DMS79 (cell line): ENCODE measurements around the gene SLC25A34.

Experiments used
- DNase-seq: peaks from one replicate; lab custom pipeline; 2025; lab: John Stamatoyannopoulos, UW

Gene SLC25A34

GRCh38 chr1:15733218-15733725, 2.8 kb upstream of the SLC25A34 start:
- no peak for DNase-seq

GRCh38 chr1:15733726-15734226, 2.3 kb upstream of the SLC25A34 start:
- no peak for DNase-seq

DNA sequence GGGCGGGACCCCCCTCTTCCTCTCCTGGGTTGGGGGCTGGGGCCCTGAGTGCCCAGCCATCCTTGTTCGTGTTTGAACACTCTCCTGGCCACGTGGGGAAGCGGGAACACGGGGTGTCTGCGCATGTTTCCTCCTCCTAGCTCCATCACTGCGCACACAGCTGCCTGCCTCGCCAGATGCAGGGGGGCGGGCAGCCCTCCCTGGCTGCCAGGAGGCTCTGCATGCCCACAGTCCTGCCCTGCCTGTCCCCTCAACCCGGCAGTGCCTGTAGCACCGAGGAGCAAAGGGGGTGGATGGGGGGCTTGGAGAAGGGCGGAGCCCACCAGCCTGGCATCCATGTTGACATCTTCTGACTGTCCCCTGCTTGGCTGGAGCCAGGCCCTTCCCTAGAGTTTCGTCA, 1.8 kb upstream of the SLC25A34 start:
- no peak for DNase-seq

GRCh38 chr1:15734901-15735300, 1.2 kb upstream of the SLC25A34 start:
- no peak for DNase-seq

GRCh38 chr1:15735304-15736037, 587 bp upstream of the SLC25A34 start:
- no peak for DNase-seq

DNA sequence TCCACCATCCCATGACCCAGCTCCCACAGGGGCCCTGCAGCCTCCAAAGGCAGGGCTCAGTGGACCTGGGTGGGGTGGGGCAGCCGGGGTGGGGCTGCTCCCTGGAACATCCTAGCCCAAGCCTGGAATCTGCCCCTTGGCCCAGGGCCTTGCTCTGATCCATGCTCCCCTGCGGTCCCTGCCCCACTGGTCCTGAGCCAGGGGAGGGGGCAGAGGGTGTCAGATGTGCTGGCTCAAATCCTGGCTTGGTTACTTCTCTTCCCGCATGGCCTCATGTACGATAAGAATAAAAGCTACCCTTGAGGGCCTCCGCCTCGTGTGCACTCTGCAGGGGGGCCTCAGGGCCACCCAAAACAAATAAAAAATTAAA, 819 bp downstream of the SLC25A34 start:
- no peak for DNase-seq

DNA sequence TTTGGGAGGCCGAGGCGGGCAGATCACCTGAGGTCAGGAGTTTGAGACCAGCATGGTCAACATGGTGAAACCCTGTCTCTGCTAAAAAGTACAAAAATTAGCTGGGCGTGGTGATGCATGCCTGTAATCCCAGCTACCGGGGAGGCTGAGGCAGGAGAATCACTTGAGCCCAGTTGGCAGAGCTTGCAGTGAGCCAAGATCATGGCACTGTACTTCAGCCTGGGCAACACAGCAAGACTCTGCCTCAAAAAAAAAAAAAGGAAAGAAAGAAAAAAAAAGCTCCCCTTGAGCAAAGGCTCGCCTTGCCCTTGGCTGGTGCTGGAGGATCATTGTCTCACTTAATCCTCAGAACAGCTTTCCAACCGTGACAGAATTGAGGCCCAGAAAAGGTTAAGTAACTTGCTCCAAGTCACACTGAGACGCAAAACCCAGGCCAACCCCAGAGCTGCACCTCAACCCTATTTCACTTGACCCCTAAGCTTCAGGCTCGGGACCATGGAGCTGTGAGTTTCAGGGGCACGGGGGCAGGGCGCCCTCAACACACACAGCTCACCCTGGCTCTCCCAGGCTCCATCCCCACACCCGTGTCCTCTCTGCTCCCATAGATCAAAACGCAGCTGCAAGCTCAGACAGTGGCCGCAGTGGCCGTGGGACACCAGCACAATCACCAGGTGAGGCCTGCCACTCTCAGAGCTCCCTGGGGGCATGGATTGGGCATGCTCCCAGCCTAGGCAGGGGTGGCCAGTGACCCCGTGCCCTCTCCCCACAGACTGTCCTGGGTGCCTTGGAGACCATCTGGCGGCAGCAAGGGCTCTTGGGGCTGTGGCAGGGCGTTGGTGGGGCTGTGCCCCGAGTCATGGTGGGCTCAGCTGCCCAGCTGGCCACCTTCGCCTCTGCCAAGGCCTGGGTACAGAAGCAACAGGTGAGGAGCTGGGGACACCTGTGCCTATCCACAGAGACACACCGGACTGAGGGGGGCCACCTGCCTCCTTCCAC, 1.6 kb downstream of the SLC25A34 start:
- no peak for DNase-seq

DNA sequence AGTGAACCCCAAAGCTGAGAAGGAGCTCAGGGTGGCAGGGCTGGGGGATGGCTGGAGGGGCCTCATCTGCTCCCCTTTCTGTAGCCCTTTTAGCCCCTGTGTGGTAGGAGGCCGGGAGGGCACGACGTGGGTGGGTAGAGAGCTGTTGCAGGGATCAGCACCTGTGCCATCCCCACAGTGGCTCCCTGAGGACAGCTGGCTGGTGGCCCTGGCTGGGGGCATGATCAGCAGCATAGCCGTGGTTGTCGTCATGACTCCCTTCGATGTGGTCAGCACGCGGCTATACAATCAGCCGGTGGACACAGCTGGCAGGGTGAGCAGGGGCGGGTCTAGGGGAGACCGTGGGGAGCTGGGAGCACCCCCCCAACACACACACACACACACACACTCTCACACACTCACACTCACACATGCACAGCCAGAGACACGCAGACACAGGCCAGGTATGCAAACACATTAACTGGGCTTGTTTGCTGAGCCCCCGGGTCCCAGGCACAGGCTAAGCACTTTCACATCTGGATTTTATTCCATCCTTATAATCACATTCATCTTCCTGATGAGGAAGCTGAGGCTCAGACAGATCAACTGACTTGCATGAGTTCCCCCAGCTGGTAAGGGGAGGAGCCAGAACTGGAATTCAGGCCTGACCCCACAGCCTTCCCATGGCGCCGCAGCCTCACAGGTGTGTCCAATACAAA, 2.5 kb downstream of the SLC25A34 start:
- no peak for DNase-seq

GRCh38 chr1:15739259-15739658, 3.2 kb downstream of the SLC25A34 start:
- DNase-seq = no peak

GRCh38 chr1:15739745-15740144, 3.7 kb downstream of the SLC25A34 start:
- DNase-seq = no peak

DNA sequence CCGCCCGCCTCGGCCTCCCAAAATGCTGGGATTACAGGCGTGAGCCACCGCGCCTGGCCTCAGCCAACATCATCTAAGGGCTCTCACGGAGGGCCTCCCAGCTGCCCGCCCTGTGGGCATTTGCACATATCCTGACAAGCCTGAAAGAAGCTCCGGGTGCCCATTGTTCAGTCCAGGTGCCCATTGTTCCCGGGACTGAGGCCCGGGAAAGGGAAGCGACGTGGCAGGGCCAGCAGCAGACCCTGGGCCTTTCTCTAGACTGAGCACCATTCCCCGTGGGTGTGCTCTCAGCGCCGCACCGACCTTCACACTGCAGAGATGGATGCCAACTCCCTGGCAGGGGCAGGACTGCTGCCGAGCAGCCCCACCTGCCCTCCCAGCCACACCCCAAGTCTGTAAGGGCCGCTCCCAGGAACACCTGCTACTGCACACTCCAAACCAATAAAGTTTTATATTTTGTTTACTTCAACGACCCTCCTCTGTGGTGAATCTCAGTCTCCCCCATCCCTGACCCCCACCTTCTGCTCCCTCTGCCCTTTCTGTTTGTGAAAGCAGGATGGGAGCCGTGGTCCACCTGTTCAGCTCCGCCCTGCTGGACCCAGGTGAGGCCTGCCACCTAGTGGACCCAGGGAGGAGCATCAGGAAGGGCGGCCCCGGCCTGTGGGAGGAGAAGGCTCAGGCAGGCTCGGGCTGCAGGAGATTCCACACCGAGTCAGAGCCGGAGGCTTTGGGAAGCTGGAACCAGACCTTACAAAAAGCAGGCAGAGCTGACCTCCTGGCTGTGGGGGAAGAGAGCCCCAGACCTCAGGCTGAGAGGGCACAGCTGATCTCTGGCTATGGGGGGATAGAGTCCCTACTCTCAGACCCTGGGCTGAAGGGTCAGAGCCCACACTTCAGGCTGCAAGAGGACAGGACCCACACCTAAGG, 5.1 kb downstream of the SLC25A34 start:
- DNase-seq = peak; percentile 87

DNA sequence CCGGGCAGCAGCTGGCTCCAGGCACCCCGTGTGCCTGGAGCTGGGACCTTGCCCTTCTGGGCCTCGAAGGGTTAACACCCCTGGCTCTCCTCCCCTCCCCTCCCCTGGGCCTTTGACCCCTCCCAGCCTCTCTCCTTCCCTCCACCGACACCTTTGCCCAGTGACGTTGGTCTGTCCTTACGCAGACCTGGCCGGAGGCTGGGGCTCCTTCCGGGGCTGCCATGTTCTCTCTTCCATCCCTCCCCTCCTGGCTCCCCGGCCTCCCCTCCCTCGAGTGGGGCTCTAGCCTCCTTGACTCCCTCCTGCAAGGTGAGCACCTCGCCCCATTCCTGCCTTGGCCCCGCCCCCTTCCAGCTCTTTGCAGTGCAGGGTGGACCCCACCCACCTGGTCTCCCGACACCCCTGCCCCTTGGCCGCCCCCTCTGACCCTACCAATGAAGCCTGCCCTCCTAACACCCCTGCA, 6.3 kb downstream of the SLC25A34 start, which contains the start of gene TMEM82:
TSS of gene TMEM82 (plus strand) at position 161 of the 463 bp plus-strand sequence. CDS start at position 222, 61 bp downstream.
- no peak for DNase-seq

GRCh38 chr1:15744122-15744679, 8.1 kb downstream of the SLC25A34 start:
- no peak for DNase-seq

GRCh38 chr1:15747378-15747777, 11.3 kb downstream of the SLC25A34 start:
- DNase-seq = no peak

GRCh38 chr1:15748264-15748663, 12.2 kb downstream of the SLC25A34 start:
- DNase-seq = no peak

DNA sequence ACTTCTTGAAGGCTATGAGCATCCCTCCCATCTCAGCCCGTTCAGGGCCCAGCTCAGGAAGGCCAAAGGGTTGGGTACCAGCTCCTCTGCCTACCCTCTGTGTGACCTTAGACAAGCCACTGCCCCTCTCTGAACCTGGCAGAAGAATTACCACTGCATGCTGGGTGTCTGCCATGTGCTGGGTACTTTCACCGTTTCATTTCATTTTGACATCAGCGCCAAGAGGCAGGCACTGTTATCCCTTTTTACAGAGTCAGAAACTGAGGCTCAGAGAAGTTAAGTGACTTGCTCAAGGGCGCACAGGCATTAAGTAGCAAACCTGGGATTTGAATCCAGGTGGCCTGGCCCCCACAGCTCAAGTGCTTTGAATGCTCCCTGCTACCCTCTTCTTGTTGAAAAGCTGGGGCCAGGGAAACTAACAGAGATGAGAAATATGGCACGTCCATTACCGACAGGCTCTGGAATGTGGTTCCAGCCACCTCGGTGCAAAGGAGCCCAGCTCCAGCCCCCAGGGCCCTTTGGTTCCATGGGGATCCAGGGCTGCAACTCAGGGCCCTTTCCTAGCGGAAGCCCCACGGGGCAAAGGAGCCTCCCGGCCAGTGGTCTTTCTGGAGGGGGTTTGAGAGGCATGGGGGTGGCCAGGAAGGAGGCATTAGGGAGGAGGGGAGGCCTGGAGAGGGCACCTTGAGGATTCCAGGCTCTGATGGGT, 12.8 kb downstream of the SLC25A34 start:
- no peak for DNase-seq

DNA sequence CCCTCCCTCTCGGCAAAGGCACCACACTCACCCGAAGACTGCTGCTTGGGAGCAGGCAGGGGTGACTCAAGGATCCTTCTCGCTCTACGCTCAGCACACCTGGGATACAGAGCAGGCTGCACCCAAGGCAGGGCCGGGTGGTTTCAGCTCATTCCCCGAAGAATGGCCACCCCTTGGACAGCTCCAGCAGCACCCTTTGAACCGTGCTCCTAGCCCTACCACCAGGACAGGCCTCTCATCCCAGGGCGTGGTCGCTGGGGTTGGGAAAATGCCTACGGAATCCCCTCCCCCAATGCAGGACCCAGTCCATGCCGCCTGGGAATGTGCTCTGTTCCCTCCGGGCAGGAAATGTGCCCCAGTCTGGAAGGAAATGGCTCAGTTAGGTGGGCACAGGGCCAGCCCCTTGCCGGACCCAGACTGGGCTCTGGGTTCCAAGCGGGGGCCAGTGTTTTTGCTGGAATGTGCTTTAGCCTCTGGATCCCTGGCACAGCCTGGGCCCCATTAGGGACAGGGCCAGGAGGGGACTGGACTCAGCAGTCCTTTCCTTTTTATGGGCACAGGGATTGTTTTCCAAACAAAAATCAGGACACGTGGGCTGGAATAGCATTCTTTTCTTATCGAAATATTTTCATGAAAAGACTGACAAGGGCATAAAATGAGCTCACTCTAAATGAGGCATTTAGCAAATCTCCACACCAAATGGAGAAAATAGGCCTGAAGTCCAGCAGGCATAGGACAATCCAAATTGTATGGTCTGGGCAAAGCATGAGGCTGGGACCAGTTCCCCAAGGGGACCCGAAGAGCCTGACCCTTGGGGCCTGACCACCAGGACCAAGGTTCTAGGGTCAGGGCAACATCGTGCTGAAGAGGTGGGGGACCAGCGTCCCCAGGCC, 13.6 kb downstream of the SLC25A34 start:
- DNase-seq = no peak

- no peak for DNase-seq
These were observed 14.9 kb downstream of the SLC25A34 start for GRCh38 chr1:15750924-15751323.

GRCh38 chr1:15751717-15752116, 15.7 kb downstream of the SLC25A34 start:
- no peak for DNase-seq
